CD8-positive, alpha-beta memory T cell (primary cell): Measurements from ENCODE around the gene AADACL3. TPM values are rescaled to one million over a fixed set of nuclear protein-coding genes. Genes with fewer than 3 reads are reported as not detected.

Source experiments
- CTCF ChIA-PET: fragments of 350-600 bp; sonication (Branson Sonifier 250); formaldehyde crosslinking; loops from one replicate; lab custom pipeline; 2021; ENCODE audit warnings: antibody characterized with exemption; lab: Charles Lee
- POLR2A ChIA-PET: fragments of 350-600 bp; sonication (Branson Sonifier 250); formaldehyde crosslinking; loops from one replicate; lab custom pipeline; 2021; ENCODE audit warnings: antibody characterized with exemption; lab: Charles Lee
- DNase-seq, 5 donors: peaks; one replicate each; pipeline versions ENCODE4 v3.0.0 to v3.0.0-alpha.2; 2020 to 2022; ENCODE audit warnings: mixed read lengths in 1 of 5
- H3K27ac ChIP-seq: one replicate; pipeline ENCODE4 v1.7.0; 2013; ENCODE audit warnings: low read depth, mild to moderate bottlenecking, low read length, moderate library complexity
- H3K27me3 ChIP-seq: 2 replicates; pipeline ENCODE4 v1.7.0; 2013; ENCODE audit warnings: low read length, mild to moderate bottlenecking; ENCODE audit not compliant: insufficient read depth, poor library complexity, severe bottlenecking
- H3K36me3 ChIP-seq: 2 replicates; pipeline ENCODE4 v1.7.0; 2013; ENCODE audit warnings: mild to moderate bottlenecking, low read length, moderate library complexity; ENCODE audit not compliant: insufficient read depth
- H3K4me1 ChIP-seq: 2 replicates; pipeline ENCODE4 v1.7.0; 2013; ENCODE audit warnings: mild to moderate bottlenecking, low read length, moderate library complexity; ENCODE audit not compliant: insufficient read depth
- H3K4me3 ChIP-seq: 2 replicates; pipeline ENCODE4 v1.7.0; 2013; ENCODE audit warnings: mild to moderate bottlenecking, low read length
- H3K9me3 ChIP-seq: 2 replicates; pipeline ENCODE4 v1.7.0; 2013; ENCODE audit warnings: mild to moderate bottlenecking, low read length
- H3K27ac Mint-ChIP-seq, 8 donors: one replicate each; pipeline ENCODE4 v1.8.0; 2020 to 2021; ENCODE audit warnings: mixed read lengths in 8 of 8, mild to moderate bottlenecking in 6 of 8, inconsistent platforms in 3 of 8, moderate library complexity in 3 of 8
- H3K27me3 Mint-ChIP-seq, 2 donors: one replicate each; pipeline ENCODE4 v1.8.0; 2020 to 2021; ENCODE audit warnings: mixed read lengths in 2 of 2, mild to moderate bottlenecking in 1 of 2, moderate library complexity in 1 of 2
- H3K36me3 Mint-ChIP-seq, 3 donors: one replicate each; pipeline ENCODE4 v1.8.0; 2020 to 2021; ENCODE audit warnings: mixed read lengths in 3 of 3, inconsistent platforms in 1 of 3, mild to moderate bottlenecking in 1 of 3
- H3K4me1 Mint-ChIP-seq, 3 donors: one replicate each; pipeline ENCODE4 v1.8.0; 2020 to 2021; ENCODE audit warnings: mixed read lengths in 3 of 3, inconsistent platforms in 1 of 3, mild to moderate bottlenecking in 1 of 3
- H3K4me3 Mint-ChIP-seq, 7 donors: one replicate each; pipeline ENCODE4 v1.8.0; 2020 to 2021; ENCODE audit warnings: mixed read lengths in 7 of 7, mild to moderate bottlenecking in 6 of 7, moderate library complexity in 4 of 7, inconsistent platforms in 2 of 7
- H3K9me3 Mint-ChIP-seq, 5 donors: one replicate each; pipeline ENCODE4 v1.8.0; 2020 to 2022; ENCODE audit warnings: mixed read lengths in 5 of 5, mild to moderate bottlenecking in 3 of 5, moderate library complexity in 2 of 5, inconsistent platforms in 1 of 5
- polyA plus RNA-seq: library from polyadenylated mRNA; unstranded; fragments of 300-500 nt; fragmentation: Illumina TruSeq; gene quantifications from one replicate; pipeline ENCODE4 v1.2.3, GENCODE V29; 2021
- total RNA-seq, 2 experiments: library from RNA; stranded (reverse); gene quantifications; one replicate each; pipeline ENCODE4 v1.2.3, GENCODE V29; 2021

AADACL3 gene
- total and polyA plus RNA-seq, 3 experiments from 2014 or later, result not detected

GRCh38 chr1:12690156-12690555 lies 25.8 kb upstream of the AADACL3 start:
- ChIA-PET CTCF (no interaction called here), POLR2A (no interaction called here)
- Histone ChIP-seq H3K4me1 (no peaks in the 10 kb centered on the region), H3K27me3 (peaks cover 7% of the 10 kb centered on the region), H3K27ac (no peak overlapping the region), H3K4me3 (no peak overlapping the region), H3K36me3 (no peaks in the 10 kb centered on the region), H3K9me3 (no peaks in the 10 kb centered on the region)
- Mint-ChIP-seq H3K4me3 (no peak overlapping the region), H3K4me1 (no peaks in the 10 kb centered on the region), H3K9me3 (no peaks in the 10 kb centered on the region), H3K27ac (no peak overlapping the region), H3K36me3 (no peaks in the 10 kb centered on the region), H3K27me3 (peaks cover 13 to 25% of the 10 kb centered on the region in 2 donors)
- no peak for DNase-seq

- peaks cover 10 to 28% of the 10 kb centered on the region in 2 donors for H3K27me3 Mint-ChIP-seq
- H3K36me3 ChIP-seq, result no peaks in the 10 kb centered on the region
- CTCF ChIA-PET, result no interaction called here
- no peak for DNase-seq
- H3K36me3 Mint-ChIP-seq, result no peaks in the 10 kb centered on the region
- no peaks in the 10 kb centered on the region for H3K27me3 ChIP-seq
- no peaks in the 10 kb centered on the region for H3K4me1 ChIP-seq
- POLR2A ChIA-PET, result no interaction called here
- H3K4me1 Mint-ChIP-seq, result no peaks in the 10 kb centered on the region
- no peak overlapping the region for H3K27ac Mint-ChIP-seq
- no peaks in the 10 kb centered on the region for H3K9me3 Mint-ChIP-seq
- H3K4me3 ChIP-seq, result no peak overlapping the region
- no peaks in the 10 kb centered on the region for H3K9me3 ChIP-seq
- no peak overlapping the region for H3K4me3 Mint-ChIP-seq
- no peak overlapping the region for H3K27ac ChIP-seq
These were observed 22.7 kb upstream of the AADACL3 start for GRCh38 chr1:12692967-12693782.

GRCh38 chr1:12696658-12697057 lies 19.3 kb upstream of the AADACL3 start:
- Mint-ChIP-seq H3K4me3 (no peak overlapping the region), H3K27me3 (peaks cover 7 to 44% of the 10 kb centered on the region in 2 donors), H3K27ac (no peak overlapping the region), H3K36me3 (peaks cover 0 to 6% (median 0%) of the 10 kb centered on the region in 3 donors), H3K4me1 (no peaks in the 10 kb centered on the region), H3K9me3 (peaks cover 2 to 6% (median 4%) of the 10 kb centered on the region in 5 donors)
- Histone ChIP-seq H3K9me3 (no peaks in the 10 kb centered on the region), H3K4me1 (no peaks in the 10 kb centered on the region), H3K27ac (no peak overlapping the region), H3K36me3 (no peaks in the 10 kb centered on the region), H3K4me3 (no peak overlapping the region), H3K27me3 (no peaks in the 10 kb centered on the region)
- ChIA-PET POLR2A (no interaction called here), CTCF (no interaction called here)
- no peak for DNase-seq

GRCh38 chr1:12697397-12697796 lies 18.5 kb upstream of the AADACL3 start:
- Histone ChIP-seq H3K36me3 (no peaks in the 10 kb centered on the region), H3K9me3 (no peaks in the 10 kb centered on the region), H3K27ac (no peak overlapping the region), H3K4me1 (no peaks in the 10 kb centered on the region), H3K27me3 (no peaks in the 10 kb centered on the region), H3K4me3 (no peak overlapping the region)
- ChIA-PET CTCF (no interaction called here), POLR2A (no interaction called here)
- Mint-ChIP-seq H3K27me3 (peaks cover 7 to 40% of the 10 kb centered on the region in 2 donors), H3K27ac (no peak overlapping the region), H3K36me3 (peaks cover 0 to 6% (median 0%) of the 10 kb centered on the region in 3 donors), H3K9me3 (peaks cover 2 to 6% (median 4%) of the 10 kb centered on the region in 5 donors), H3K4me1 (no peaks in the 10 kb centered on the region), H3K4me3 (no peak overlapping the region)
- no peak for DNase-seq

- H3K9me3 Mint-ChIP-seq, result peaks cover 23 to 28% (median 27%) of the 10 kb centered on the region in 5 donors
- Histone ChIP-seq H3K4me3 (no peak overlapping the region), H3K36me3 (no peaks in the 10 kb centered on the region), H3K4me1 (no peaks in the 10 kb centered on the region), H3K9me3 (no peaks in the 10 kb centered on the region), H3K27ac (no peak overlapping the region), H3K27me3 (no peaks in the 10 kb centered on the region)
- no peak for DNase-seq
- peaks cover 0 to 10% (median 0%) of the 10 kb centered on the region in 3 donors for H3K36me3 Mint-ChIP-seq
- peaks cover 14 to 48% of the 10 kb centered on the region in 2 donors for H3K27me3 Mint-ChIP-seq
- H3K27ac Mint-ChIP-seq, result no peak overlapping the region
- H3K4me3 Mint-ChIP-seq, result no peak overlapping the region
- no peaks in the 10 kb centered on the region for H3K4me1 Mint-ChIP-seq
- POLR2A ChIA-PET, result no interaction called here
- CTCF ChIA-PET, result no interaction called here
These were observed 12.0 kb upstream of the AADACL3 start for GRCh38 chr1:12703821-12704451.

GRCh38 chr1:12706061-12706460 lies 9.8 kb upstream of the AADACL3 start:
- no peaks in the 10 kb centered on the region for H3K4me1 ChIP-seq
- H3K9me3 Mint-ChIP-seq, result peaks cover 19 to 28% (median 24%) of the 10 kb centered on the region in 5 donors
- H3K4me1 Mint-ChIP-seq, result no peaks in the 10 kb centered on the region
- H3K9me3 ChIP-seq, result no peaks in the 10 kb centered on the region
- H3K4me3 ChIP-seq, result no peak overlapping the region
- peaks cover 0 to 9% (median 0%) of the 10 kb centered on the region in 3 donors for H3K36me3 Mint-ChIP-seq
- H3K4me3 Mint-ChIP-seq, result no peak overlapping the region
- no peak overlapping the region for H3K27ac ChIP-seq
- H3K27ac Mint-ChIP-seq, result no peak overlapping the region
- no peaks in the 10 kb centered on the region for H3K27me3 ChIP-seq
- CTCF ChIA-PET, result no interaction called here
- no peak for DNase-seq
- no peaks in the 10 kb centered on the region for H3K36me3 ChIP-seq
- peaks cover 12 to 35% of the 10 kb centered on the region in 2 donors for H3K27me3 Mint-ChIP-seq
- POLR2A ChIA-PET, result no interaction called here

- peaks cover 8 to 16% (median 14%) of the 10 kb centered on the region in 5 donors for H3K9me3 Mint-ChIP-seq
- CTCF ChIA-PET, result no interaction called here
- no peak overlapping the region for H3K27ac Mint-ChIP-seq
- H3K4me1 Mint-ChIP-seq, result no peaks in the 10 kb centered on the region
- Histone ChIP-seq H3K27me3 (no peaks in the 10 kb centered on the region), H3K4me3 (no peak overlapping the region), H3K4me1 (no peaks in the 10 kb centered on the region), H3K9me3 (no peaks in the 10 kb centered on the region), H3K27ac (no peak overlapping the region), H3K36me3 (no peaks in the 10 kb centered on the region)
- no peak for DNase-seq
- POLR2A ChIA-PET, result no interaction called here
- no peaks in the 10 kb centered on the region for H3K36me3 Mint-ChIP-seq
- H3K4me3 Mint-ChIP-seq, result no peak overlapping the region
- H3K27me3 Mint-ChIP-seq, result peaks cover 15 to 49% of the 10 kb centered on the region in 2 donors
These were observed 7.4 kb upstream of the AADACL3 start for GRCh38 chr1:12708396-12709090.

GRCh38 chr1:12709091-12709491 lies 6.8 kb upstream of the AADACL3 start:
- no peak overlapping the region for H3K4me3 Mint-ChIP-seq
- CTCF ChIA-PET, result no interaction called here
- H3K27me3 Mint-ChIP-seq, result peaks cover 11 to 54% of the 10 kb centered on the region in 2 donors
- H3K9me3 Mint-ChIP-seq, result peaks cover 4 to 11% (median 10%) of the 10 kb centered on the region in 5 donors
- POLR2A ChIA-PET, result no interaction called here
- H3K36me3 ChIP-seq, result no peaks in the 10 kb centered on the region
- H3K36me3 Mint-ChIP-seq, result no peaks in the 10 kb centered on the region
- H3K27ac ChIP-seq, result no peak overlapping the region
- no peak for DNase-seq
- no peaks in the 10 kb centered on the region for H3K27me3 ChIP-seq
- no peak overlapping the region for H3K27ac Mint-ChIP-seq
- H3K4me1 ChIP-seq, result no peaks in the 10 kb centered on the region
- no peaks in the 10 kb centered on the region for H3K4me1 Mint-ChIP-seq
- no peak overlapping the region for H3K4me3 ChIP-seq
- H3K9me3 ChIP-seq, result no peaks in the 10 kb centered on the region
